ENCODE data around the gene GZMM. TPM values are rescaled to one million over a fixed set of nuclear protein-coding genes. Genes with fewer than 3 reads are reported as not detected.

Gene GZMM
- total and polyA plus RNA-seq, 2 experiments from 2014 or later = not detected

DNA sequence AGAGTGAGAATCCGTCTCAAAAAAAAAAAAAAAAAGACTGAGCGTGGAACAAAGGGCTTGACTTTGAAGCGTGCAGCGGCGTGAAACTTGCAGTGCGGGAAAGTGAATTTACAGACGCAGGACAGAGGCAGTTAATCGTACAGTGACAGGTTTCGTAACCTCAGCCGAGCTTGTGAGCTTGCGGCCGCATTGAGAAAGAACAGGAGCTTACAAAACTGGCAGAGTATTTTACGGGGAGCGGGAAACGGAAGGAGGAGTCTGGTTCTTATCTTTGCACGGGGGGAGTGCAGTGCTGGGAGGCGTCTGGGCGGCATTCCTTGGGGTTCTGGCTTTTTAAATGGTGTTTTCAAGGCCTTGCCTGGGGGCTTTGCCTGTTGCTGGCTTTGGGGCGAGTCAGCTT is 22.6 kb downstream of the GZMM start:
- Histone ChIP-seq H3K9me3 (ENCODE audit: low read depth) (no peaks in the 10 kb centered on the region), H3K4me3 (no peak overlapping the region), H3K79me2 (no peaks in the 10 kb centered on the region), H3K36me3 (replicated peaks; ENCODE audit: insufficient read depth, low read depth) (no peaks in the 10 kb centered on the region), H4K20me1 (ENCODE audit: insufficient read depth, poor library complexity, severe bottlenecking) (no peaks in the 10 kb centered on the region), H3K4me2 (peak overlapping the region; percentile 63), H3K27me3 (no peaks in the 10 kb centered on the region), H2AFZ (no peak overlapping the region), H3K4me1 (ENCODE audit: insufficient read depth) (peaks cover 5% of the 10 kb centered on the region), H3K9me2 (replicated peaks; ENCODE audit: insufficient read depth) (no peaks in the 10 kb centered on the region), H3K27ac (peak overlapping the region; percentile 85)
- WGBS (ENCODE audit: low lambda C conversion rate, missing lambda C conversion rate) = 30% methylated on average over 17 of the region's 19 CpGs
- no peak for TF ChIP-seq EZH2phosphoT487 (IDR thresholded peaks at IDR 0.05; ENCODE audit: low read depth, severe bottlenecking, unreplicated experiment)
- TF ChIP-seq EZH2 (IDR thresholded peaks at IDR 0.05; ENCODE audit: borderline replicate concordance) = no peak
- TF ChIP-seq, protein P1, sequence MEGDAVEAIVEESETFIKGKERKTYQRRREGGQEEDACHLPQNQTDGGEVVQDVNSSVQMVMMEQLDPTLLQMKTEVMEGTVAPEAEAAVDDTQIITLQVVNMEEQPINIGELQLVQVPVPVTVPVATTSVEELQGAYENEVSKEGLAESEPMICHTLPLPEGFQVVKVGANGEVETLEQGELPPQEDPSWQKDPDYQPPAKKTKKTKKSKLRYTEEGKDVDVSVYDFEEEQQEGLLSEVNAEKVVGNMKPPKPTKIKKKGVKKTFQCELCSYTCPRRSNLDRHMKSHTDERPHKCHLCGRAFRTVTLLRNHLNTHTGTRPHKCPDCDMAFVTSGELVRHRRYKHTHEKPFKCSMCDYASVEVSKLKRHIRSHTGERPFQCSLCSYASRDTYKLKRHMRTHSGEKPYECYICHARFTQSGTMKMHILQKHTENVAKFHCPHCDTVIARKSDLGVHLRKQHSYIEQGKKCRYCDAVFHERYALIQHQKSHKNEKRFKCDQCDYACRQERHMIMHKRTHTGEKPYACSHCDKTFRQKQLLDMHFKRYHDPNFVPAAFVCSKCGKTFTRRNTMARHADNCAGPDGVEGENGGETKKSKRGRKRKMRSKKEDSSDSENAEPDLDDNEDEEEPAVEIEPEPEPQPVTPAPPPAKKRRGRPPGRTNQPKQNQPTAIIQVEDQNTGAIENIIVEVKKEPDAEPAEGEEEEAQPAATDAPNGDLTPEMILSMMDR (IDR thresholded peaks at IDR 0.05; ENCODE audit: poor library complexity) = no peak
- peak; percentile 69 for DNase-seq (ENCODE audit: low spot score)

DNA sequence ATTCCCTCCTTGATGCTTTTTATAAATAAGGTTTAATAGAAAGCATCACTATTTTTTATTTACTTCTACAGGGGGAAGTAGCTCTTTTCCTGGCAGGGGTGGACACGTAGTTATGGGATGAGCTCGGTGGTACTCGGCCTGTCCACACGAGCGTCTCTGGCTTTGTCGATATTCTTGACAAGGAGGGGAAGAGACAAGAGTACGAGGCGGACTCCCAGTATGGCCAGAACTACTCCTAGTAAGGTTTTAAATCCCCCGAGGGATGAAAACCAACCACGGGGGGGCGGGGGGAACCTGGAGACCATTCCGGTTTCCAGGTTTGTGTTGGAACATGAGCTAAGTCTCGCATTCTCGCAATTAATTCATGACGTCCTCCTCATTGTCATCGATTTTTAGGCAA is 23.0 kb downstream of the GZMM start:
- no peak overlapping the region for H2AFZ ChIP-seq
- no peaks in the 10 kb centered on the region for H3K27me3 ChIP-seq
- H3K4me3 ChIP-seq = no peak overlapping the region
- WGBS (ENCODE audit: low lambda C conversion rate, missing lambda C conversion rate) = 66% methylated on average over 12 of the region's 16 CpGs
- no peak for DNase-seq (ENCODE audit: low spot score)
- H3K4me1 ChIP-seq (ENCODE audit: insufficient read depth) = peaks cover 5% of the 10 kb centered on the region
- no peaks in the 10 kb centered on the region for H3K79me2 ChIP-seq
- TF ChIP-seq, protein P1 (IDR thresholded peaks at IDR 0.05; ENCODE audit: poor library complexity) = no peak
- no peaks in the 10 kb centered on the region for H3K9me2 ChIP-seq (replicated peaks; ENCODE audit: insufficient read depth)
- peak overlapping the region; percentile 85 for H3K27ac ChIP-seq
- H3K36me3 ChIP-seq (replicated peaks; ENCODE audit: insufficient read depth, low read depth) = no peaks in the 10 kb centered on the region
- peak overlapping the region; percentile 63 for H3K4me2 ChIP-seq
- no peaks in the 10 kb centered on the region for H3K9me3 ChIP-seq (ENCODE audit: low read depth)
- H4K20me1 ChIP-seq (ENCODE audit: insufficient read depth, poor library complexity, severe bottlenecking) = no peaks in the 10 kb centered on the region

DNA sequence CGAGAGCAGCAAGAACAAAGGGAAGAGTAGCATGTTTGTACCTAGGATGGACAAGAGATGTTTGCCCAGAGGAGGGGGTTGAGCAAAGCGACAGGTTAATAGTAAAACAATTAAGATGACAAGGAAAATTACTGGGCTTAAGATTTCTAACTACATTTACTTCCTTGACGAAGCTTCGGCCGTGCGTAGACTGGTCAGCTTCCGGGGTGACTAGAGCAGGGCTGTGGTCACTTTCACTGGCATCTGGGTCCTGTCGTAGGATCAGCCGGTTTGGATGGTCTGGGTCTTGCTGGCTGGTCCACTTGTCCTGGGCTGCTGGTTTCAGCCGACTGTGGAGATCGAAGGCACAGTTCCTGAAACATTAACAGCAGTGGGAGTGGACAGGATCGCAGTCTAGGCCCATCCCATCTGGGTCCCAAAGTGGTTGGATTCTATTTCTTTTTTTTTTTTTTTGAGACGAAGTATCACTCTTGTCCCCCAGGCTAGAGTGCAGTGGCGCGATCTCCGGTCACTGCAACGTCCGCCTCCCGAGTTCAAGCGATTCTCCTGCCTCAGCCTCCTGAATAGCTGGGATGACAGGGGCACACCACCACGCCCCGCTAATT is 23.5 kb downstream of the GZMM start:
- no peak overlapping the region for H3K4me3 ChIP-seq
- 91% methylated on average over 12 of the region's 22 CpGs for WGBS (ENCODE audit: low lambda C conversion rate, missing lambda C conversion rate)
- peaks cover 5% of the 10 kb centered on the region for H3K4me1 ChIP-seq (ENCODE audit: insufficient read depth)
- H3K27ac ChIP-seq = peak overlapping the region; percentile 85
- no peaks in the 10 kb centered on the region for H3K9me3 ChIP-seq (ENCODE audit: low read depth)
- TF ChIP-seq EZH2phosphoT487 (IDR thresholded peaks at IDR 0.05; ENCODE audit: low read depth, severe bottlenecking, unreplicated experiment) = no peak
- no peak for TF ChIP-seq EZH2 (IDR thresholded peaks at IDR 0.05; ENCODE audit: borderline replicate concordance)
- TF ChIP-seq, protein P1 (IDR thresholded peaks at IDR 0.05; ENCODE audit: poor library complexity) = no peak
- H2AFZ ChIP-seq = no peak overlapping the region
- H3K9me2 ChIP-seq (replicated peaks; ENCODE audit: insufficient read depth) = no peaks in the 10 kb centered on the region
- no peaks in the 10 kb centered on the region for H4K20me1 ChIP-seq (ENCODE audit: insufficient read depth, poor library complexity, severe bottlenecking)
- peak overlapping the region; percentile 63 for H3K4me2 ChIP-seq
- H3K79me2 ChIP-seq = no peaks in the 10 kb centered on the region
- DNase-seq (ENCODE audit: low spot score) = no peak
- no peaks in the 10 kb centered on the region for H3K27me3 ChIP-seq
- no peaks in the 10 kb centered on the region for H3K36me3 ChIP-seq (replicated peaks; ENCODE audit: insufficient read depth, low read depth)
